ENCODE results near the gene FIBP. TPM values are rescaled to one million over a fixed set of nuclear protein-coding genes. Genes with fewer than 3 reads are reported as not detected.

The FIBP gene
- total and polyA plus RNA-seq, 10 of the 15 experiments (the other 5 are each of a cell fraction or from before 2014, with no cell fraction given), result 65.1 to 182 (median 94.6) TPM

DNA sequence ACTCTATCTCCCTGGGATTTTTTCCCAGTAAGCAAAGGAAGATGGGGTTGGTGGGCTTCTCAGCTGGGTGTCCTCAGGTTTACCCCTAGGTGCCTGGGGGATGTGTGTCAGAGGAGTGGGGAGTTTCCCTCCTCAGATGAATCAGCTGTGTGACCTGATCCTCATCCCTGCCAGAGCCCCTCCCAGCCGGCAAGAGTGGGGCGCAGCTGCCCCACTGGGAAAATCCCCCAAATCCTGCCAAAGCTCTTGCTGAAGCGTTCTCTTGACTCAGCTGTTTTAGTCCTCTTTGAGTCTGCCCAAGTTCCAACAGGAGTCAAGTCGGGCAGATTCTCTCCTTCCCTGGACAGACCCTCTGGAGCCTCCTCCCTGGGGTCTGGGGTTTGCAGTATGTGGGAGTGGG, 24.6 kb upstream of the FIBP start (continued):
- TF ChIP-seq FOXM1 (IDR thresholded peaks at IDR 0.05; ENCODE audit: low read depth, low read length), result no peak
- TF ChIP-seq IKZF1 (conservative IDR thresholded peaks at IDR 0.05), result peak; percentile 53

DNA sequence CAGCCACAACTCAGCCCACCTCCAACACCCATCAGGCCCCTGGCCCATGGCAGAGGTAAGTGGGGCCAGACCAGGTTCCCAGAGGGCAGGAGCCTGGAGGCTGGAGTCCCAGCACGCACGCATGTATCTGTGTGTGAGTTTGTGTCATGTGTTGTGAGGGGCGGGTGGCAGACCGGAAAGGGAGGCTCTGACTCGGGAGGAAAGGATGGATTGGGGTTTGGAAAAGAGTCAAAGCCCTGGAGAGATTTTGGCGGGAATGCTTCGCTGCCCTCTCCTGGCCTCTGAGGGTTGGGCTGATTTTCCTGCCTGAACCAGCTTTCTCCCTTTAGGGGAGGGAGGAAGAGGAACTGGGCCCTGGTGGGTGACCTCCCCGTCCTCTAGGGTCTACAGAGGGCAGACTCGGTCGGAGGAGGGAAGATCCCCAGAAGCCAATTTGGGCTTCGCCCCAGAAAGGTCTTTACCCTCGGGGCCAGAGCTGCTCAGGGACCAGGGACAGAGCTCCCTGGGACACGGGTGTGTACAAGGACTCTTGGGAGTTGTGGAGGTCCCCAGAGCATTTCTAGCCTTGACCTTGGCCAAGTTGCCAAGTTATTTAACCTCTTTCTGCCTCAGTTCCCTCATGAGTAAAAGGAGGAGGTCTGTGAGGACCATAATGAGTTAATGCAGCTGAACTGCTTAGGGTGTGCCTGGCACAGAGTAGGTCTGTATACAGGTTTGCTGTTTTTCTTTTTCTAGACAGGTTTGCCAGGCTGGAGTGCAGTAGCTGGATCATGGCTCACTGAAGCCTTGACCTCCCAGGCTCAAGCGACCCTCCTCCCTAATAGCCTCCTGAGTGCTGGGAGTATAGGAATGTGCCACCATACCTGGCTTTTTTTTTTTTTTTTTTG, 23.7 kb upstream of the FIBP start:
- Histone ChIP-seq H3K4me1 (ENCODE audit: control insufficient read depth, insufficient read depth, low read length) (peaks cover 32% of the 10 kb centered on the region), H3K9ac (ENCODE audit: control insufficient read depth, insufficient read depth, low read length) (no peak overlapping the region), H2AFZ (ENCODE audit: control insufficient read depth, low read depth, low read length) (peak overlapping the region; percentile 11), H4K20me1 (ENCODE audit: control insufficient read depth, insufficient read depth) (no peaks in the 10 kb centered on the region), H3K27ac (ENCODE audit: control insufficient read depth, insufficient read depth) (peak overlapping the region; percentile 38; the same call in 1 of the 2 replicates), H3K4me3 (no peak overlapping the region), H3K79me2 (ENCODE audit: control insufficient read depth, insufficient read depth, low read length) (peaks cover 2% of the 10 kb centered on the region; the same call in 1 of the 2 replicates), H3K9me3 (replicated peaks; ENCODE audit: control insufficient read depth, insufficient read depth, low read length) (no peaks in the 10 kb centered on the region), H3K27me3 (replicated peaks in 1 of 2; ENCODE audit: control insufficient read depth in 2 of 2, insufficient read depth in 2 of 2, low read length in 1 of 2) (no peaks in the 10 kb centered on the region), H3K36me3 (ENCODE audit: control insufficient read depth in 2 of 2, insufficient read depth in 2 of 2, low read length in 1 of 2) (no peaks in the 10 kb centered on the region; a peak in 1 of 4 replicates), H3K4me2 (ENCODE audit: control insufficient read depth, insufficient read depth) (no peak overlapping the region)
- no TSS peak for BruUV-seq (replicated peaks)
- FAIRE-seq (no peak), ATAC-seq (peak; percentile 63), DNase-seq (ENCODE audit: low read depth, low spot score) (no peak)
- ChIA-PET POLR2A (interaction anchor here (0.5 to 2.1 kb wide), 11 partner anchors 10 to 1567 kb away, joined by 3 to 34 read pairs (median 4); partner anchors contain the start of genes CCDC85B, FIBP and FOSL1), RAD21 (ENCODE audit: unreplicated experiment) (interaction anchor here (1.5 to 2.1 kb wide), 4 partner anchors 13 to 27 kb away, joined by 7 to 18 read pairs (median 8); partner anchors contain the start of gene CCDC85B), CTCF (interaction anchor here (1.0 to 6.5 kb wide), 8 partner anchors 10 to 30 kb away, joined by 3 to 89 read pairs (median 4); partner anchors contain the start of genes CCDC85B, FIBP and FOSL1), SMC1A (ENCODE audit: uncharacterized antibody, unreplicated experiment) (interaction anchor here (0.7 to 3.2 kb wide), 7 partner anchors 10 to 110 kb away, joined by 3 to 24 read pairs (median 3); partner anchors contain the start of genes CCDC85B and FIBP)
- WGBS (ENCODE audit: insufficient coverage, insufficient replicate concordance, low lambda C conversion rate, missing lambda C conversion rate), result 11% methylated on average over 14 of the region's 14 CpGs
- in situ Hi-C loops (cut with MboI), result no loop called here
- intact Hi-C loops (cut with micrococcal nuclease; ENCODE audit: unreplicated experiment), result no loop called here
- no peak for TF ChIP-seq NFYB (IDR thresholded peaks at IDR 0.05; ENCODE audit: insufficient read depth, low read depth, low read length)
- peak; percentile 71 for TF ChIP-seq SPI1 (IDR thresholded peaks at IDR 0.05; ENCODE audit: borderline replicate concordance, insufficient read depth, low read depth, low read length)
- TF ChIP-seq RFX5 (IDR thresholded peaks at IDR 0.05; ENCODE audit: low read depth, low read length), result 0 out of 2 replicates have a peak, but pooled peaks have one; percentile 10
- no peak for TF ChIP-seq ZBED1 (IDR thresholded peaks at IDR 0.05; ENCODE audit: borderline replicate concordance)
- 0 out of 2 replicates have a peak, but pooled peaks have one; percentile 38 for TF ChIP-seq NBN (IDR thresholded peaks at IDR 0.05)
- TF ChIP-seq, protein P1, sequence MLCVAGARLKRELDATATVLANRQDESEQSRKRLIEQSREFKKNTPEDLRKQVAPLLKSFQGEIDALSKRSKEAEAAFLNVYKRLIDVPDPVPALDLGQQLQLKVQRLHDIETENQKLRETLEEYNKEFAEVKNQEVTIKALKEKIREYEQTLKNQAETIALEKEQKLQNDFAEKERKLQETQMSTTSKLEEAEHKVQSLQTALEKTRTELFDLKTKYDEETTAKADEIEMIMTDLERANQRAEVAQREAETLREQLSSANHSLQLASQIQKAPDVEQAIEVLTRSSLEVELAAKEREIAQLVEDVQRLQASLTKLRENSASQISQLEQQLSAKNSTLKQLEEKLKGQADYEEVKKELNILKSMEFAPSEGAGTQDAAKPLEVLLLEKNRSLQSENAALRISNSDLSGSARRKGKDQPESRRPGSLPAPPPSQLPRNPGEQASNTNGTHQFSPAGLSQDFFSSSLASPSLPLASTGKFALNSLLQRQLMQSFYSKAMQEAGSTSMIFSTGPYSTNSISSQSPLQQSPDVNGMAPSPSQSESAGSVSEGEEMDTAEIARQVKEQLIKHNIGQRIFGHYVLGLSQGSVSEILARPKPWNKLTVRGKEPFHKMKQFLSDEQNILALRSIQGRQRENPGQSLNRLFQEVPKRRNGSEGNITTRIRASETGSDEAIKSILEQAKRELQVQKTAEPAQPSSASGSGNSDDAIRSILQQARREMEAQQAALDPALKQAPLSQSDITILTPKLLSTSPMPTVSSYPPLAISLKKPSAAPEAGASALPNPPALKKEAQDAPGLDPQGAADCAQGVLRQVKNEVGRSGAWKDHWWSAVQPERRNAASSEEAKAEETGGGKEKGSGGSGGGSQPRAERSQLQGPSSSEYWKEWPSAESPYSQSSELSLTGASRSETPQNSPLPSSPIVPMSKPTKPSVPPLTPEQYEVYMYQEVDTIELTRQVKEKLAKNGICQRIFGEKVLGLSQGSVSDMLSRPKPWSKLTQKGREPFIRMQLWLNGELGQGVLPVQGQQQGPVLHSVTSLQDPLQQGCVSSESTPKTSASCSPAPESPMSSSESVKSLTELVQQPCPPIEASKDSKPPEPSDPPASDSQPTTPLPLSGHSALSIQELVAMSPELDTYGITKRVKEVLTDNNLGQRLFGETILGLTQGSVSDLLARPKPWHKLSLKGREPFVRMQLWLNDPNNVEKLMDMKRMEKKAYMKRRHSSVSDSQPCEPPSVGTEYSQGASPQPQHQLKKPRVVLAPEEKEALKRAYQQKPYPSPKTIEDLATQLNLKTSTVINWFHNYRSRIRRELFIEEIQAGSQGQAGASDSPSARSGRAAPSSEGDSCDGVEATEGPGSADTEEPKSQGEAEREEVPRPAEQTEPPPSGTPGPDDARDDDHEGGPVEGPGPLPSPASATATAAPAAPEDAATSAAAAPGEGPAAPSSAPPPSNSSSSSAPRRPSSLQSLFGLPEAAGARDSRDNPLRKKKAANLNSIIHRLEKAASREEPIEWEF (IDR thresholded peaks at IDR 0.05; ENCODE audit: insufficient replicate concordance, low read depth, low read length), result peak; percentile 26
- TF ChIP-seq MYC (IDR thresholded peaks at IDR 0.05; ENCODE audit: insufficient read depth, insufficient read length, insufficient replicate concordance, low read length, severe bottlenecking), result no peak
- TF ChIP-seq NR2F1 (conservative IDR thresholded peaks at IDR 0.05), result peak; percentile 81
- TF ChIP-seq SMC3 (IDR thresholded peaks at IDR 0.05; ENCODE audit: borderline replicate concordance, low read length), result peak; percentile 15; the same call in 1 of the 2 replicates
- TF ChIP-seq, protein P2, sequence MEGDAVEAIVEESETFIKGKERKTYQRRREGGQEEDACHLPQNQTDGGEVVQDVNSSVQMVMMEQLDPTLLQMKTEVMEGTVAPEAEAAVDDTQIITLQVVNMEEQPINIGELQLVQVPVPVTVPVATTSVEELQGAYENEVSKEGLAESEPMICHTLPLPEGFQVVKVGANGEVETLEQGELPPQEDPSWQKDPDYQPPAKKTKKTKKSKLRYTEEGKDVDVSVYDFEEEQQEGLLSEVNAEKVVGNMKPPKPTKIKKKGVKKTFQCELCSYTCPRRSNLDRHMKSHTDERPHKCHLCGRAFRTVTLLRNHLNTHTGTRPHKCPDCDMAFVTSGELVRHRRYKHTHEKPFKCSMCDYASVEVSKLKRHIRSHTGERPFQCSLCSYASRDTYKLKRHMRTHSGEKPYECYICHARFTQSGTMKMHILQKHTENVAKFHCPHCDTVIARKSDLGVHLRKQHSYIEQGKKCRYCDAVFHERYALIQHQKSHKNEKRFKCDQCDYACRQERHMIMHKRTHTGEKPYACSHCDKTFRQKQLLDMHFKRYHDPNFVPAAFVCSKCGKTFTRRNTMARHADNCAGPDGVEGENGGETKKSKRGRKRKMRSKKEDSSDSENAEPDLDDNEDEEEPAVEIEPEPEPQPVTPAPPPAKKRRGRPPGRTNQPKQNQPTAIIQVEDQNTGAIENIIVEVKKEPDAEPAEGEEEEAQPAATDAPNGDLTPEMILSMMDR (IDR thresholded peaks at IDR 0.05 in 2 of 3, conservative IDR thresholded peaks at IDR 0.05 in 1 of 3; ENCODE audit: control insufficient read depth in 2 of 3, extremely low read depth in 1 of 3, insufficient read depth in 1 of 3, low read depth in 3 of 3, low read length in 3 of 3), result peak in 2 of 3 experiments; percentile 26 to 37; a peak in 3 of 6 replicates

All from GM12878 (cell line).